Calu3 (cell line): Measurements from ENCODE around the gene TSPO2. TPM values are rescaled to one million over a fixed set of nuclear protein-coding genes. Genes with fewer than 3 reads are reported as not detected.

Experiments
- BruUV-seq: library from RNA; stranded (reverse); fragments of 400-500 nt; replicated peaks from 2 replicates; lab custom pipeline; 2021; lab: Mats Ljungman, UMichigan
- CTCF ChIA-PET: fragments of 300-600 bp; sonication (Branson Sonifier 250); formaldehyde crosslinking; loops from one replicate; lab custom pipeline; 2022; ENCODE audit warnings: antibody characterized with exemption; lab: Charles Lee
- DNase-seq: peaks from one replicate; pipeline ENCODE4 v3.0.0; 2022
- H3K27ac Mint-ChIP-seq: one replicate; pipeline ENCODE4 v1.8.0; 2022; ENCODE audit warnings: mixed read lengths; ENCODE audit not compliant: unreplicated experiment
- H3K27me3 Mint-ChIP-seq: one replicate; pipeline ENCODE4 v1.8.0; 2022; ENCODE audit warnings: mixed read lengths; ENCODE audit not compliant: unreplicated experiment
- H3K36me3 Mint-ChIP-seq: one replicate; pipeline ENCODE4 v1.8.0; 2022; ENCODE audit warnings: mild to moderate bottlenecking, moderate library complexity, mixed read lengths; ENCODE audit not compliant: insufficient read depth, unreplicated experiment
- H3K4me1 Mint-ChIP-seq: one replicate; pipeline ENCODE4 v1.8.0; 2022; ENCODE audit warnings: mild to moderate bottlenecking, low read depth, mixed read lengths; ENCODE audit not compliant: unreplicated experiment
- H3K4me3 Mint-ChIP-seq: one replicate; pipeline ENCODE4 v1.8.0; 2022; ENCODE audit warnings: mild to moderate bottlenecking, low read depth, moderate library complexity, mixed read lengths; ENCODE audit not compliant: unreplicated experiment
- H3K9me3 Mint-ChIP-seq: one replicate; pipeline ENCODE4 v1.8.0; 2022; ENCODE audit warnings: low read depth, mixed read lengths; ENCODE audit not compliant: unreplicated experiment
- intact Hi-C: fragments of 100-400 bp; cut with micrococcal nuclease; formaldehyde crosslinking; loops from one replicate; pipeline ENCODE4 v1.10.0; 2022; ENCODE audit not compliant: unreplicated experiment
- total RNA-seq: library from RNA; stranded (reverse); gene quantifications from 2 replicates; pipeline ENCODE4 v1.2.3, GENCODE V29; 2022
- TF ChIP-seq, protein P1 (sequence below): fragments of 200-600 bp; IDR thresholded peaks from one replicate; pipeline ENCODE4 v1.8.0; 2022; ENCODE audit warnings: antibody characterized with exemption; ENCODE audit not compliant: unreplicated experiment

Gene TSPO2
- total RNA-seq, 1 experiment from 2014 or later = not detected

DNA sequence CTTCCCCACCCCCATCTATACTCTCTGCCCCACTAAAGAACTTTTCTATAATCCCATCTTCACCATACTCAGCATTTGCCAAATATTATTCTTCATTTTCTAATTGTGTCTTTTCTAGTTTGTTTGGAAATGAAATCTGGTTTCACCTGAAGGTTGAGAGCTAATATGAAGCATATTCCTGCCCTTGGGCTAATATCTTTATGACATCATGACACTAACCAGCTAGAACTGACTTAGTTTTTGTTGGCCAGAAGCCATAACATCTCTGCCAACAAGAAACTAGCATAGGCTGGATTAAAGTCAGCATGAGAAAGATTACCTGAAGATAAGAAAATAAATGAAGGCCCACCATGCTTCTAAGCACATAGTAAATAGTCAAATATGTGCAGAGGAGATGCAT lies 20.0 kb upstream of the TSPO2 start:
- Mint-ChIP-seq H3K9me3 (no peaks in the 10 kb centered on the region), H3K4me1 (peaks cover 7% of the 10 kb centered on the region), H3K27ac (no peak overlapping the region), H3K4me3 (no peak overlapping the region), H3K27me3 (no peaks in the 10 kb centered on the region), H3K36me3 (no peaks in the 10 kb centered on the region)
- no TSS peak for BruUV-seq
- no peak for DNase-seq
- TF ChIP-seq, protein P1, sequence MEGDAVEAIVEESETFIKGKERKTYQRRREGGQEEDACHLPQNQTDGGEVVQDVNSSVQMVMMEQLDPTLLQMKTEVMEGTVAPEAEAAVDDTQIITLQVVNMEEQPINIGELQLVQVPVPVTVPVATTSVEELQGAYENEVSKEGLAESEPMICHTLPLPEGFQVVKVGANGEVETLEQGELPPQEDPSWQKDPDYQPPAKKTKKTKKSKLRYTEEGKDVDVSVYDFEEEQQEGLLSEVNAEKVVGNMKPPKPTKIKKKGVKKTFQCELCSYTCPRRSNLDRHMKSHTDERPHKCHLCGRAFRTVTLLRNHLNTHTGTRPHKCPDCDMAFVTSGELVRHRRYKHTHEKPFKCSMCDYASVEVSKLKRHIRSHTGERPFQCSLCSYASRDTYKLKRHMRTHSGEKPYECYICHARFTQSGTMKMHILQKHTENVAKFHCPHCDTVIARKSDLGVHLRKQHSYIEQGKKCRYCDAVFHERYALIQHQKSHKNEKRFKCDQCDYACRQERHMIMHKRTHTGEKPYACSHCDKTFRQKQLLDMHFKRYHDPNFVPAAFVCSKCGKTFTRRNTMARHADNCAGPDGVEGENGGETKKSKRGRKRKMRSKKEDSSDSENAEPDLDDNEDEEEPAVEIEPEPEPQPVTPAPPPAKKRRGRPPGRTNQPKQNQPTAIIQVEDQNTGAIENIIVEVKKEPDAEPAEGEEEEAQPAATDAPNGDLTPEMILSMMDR = no peak
- CTCF ChIA-PET = no interaction called here
- intact Hi-C loops = loop anchor here (2.0 kb wide), 1 partner anchor 127 kb away; no protein-coding TSS in a partner anchor

DNA sequence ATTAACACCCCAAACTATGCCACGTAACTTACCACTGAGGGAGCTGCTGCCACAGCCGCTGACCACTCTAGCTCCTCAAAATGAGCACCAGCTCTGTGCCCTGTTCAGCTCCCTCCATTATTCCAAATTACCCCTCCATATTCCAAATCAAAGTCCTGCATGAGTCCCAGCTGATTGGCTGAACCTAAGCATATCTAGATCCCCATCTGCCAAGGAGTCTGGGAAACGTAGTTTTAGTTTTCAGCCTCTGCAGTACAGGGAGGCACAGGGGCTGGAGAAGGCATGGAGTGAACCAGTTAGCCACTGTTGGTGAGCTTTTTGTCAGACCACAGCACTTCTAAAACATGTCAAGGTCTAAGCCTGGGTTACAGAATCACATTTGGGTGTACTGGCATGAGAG lies 19.2 kb upstream of the TSPO2 start:
- no TSS peak for BruUV-seq
- Mint-ChIP-seq H3K36me3 (no peaks in the 10 kb centered on the region), H3K4me3 (no peak overlapping the region), H3K27ac (no peak overlapping the region), H3K4me1 (peaks cover 14% of the 10 kb centered on the region), H3K27me3 (no peaks in the 10 kb centered on the region), H3K9me3 (no peaks in the 10 kb centered on the region)
- DNase-seq = no peak
- intact Hi-C loops = loop anchor here (2.0 kb wide), 1 partner anchor 128 kb away; no protein-coding TSS in a partner anchor
- CTCF ChIA-PET = no interaction called here
- TF ChIP-seq, protein P1 = no peak

DNA sequence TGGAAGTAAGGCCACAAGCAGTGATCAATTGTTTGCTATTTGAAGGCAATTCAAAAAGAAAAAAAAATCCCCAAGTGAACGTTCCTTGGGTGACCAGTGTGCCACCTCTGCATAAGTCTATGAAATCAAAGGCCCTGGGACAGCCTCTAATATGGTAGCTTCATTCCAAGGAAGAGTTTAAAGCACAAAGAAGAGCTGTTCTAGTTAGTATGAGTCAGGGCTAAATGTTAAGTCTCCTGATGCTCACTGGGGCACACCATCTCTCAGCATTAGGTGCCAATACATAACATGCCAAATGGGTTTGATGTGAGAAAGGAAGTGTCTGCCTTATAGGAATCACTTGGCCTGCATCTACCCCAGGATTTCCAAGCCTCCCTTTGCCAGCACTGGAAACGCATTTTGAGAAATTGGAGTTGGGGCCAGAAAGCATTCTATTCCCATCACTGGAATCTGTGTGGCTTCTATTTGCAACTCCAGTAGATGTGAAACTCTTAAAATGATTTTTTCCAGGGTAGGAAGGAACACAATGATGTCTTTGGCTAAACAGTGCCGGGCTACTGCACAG lies 16.2 kb upstream of the TSPO2 start:
- Mint-ChIP-seq H3K9me3 (no peaks in the 10 kb centered on the region), H3K27me3 (no peaks in the 10 kb centered on the region), H3K4me3 (no peak overlapping the region), H3K27ac (no peak overlapping the region), H3K4me1 (peaks cover 24% of the 10 kb centered on the region), H3K36me3 (no peaks in the 10 kb centered on the region)
- no TSS peak for BruUV-seq
- intact Hi-C loops = loop anchor here (5.0 kb wide), 2 partner anchors 41 to 699 kb away; no protein-coding TSS in a partner anchor
- no peak for DNase-seq
- TF ChIP-seq, protein P1 = no peak
- CTCF ChIA-PET = no interaction called here

DNA sequence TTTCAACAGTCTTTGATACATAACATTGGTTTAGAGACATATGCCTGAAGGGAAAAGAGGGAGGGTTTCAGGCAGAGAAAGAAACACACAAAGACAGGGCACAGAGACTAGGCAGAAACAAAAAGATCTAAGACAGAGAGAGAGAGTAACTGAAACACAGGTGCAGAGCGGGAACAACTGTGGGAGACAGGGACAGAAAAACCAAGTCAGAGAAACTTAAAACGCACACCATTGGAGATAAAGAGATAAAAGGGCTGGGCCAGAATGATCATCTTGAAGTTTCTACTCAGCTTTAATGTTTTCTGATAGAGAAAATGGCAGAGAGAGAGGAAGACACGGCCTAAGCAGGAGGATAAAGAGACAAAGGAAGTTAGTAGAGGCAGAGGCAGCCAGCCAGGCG lies 15.0 kb upstream of the TSPO2 start:
- no peak for DNase-seq
- CTCF ChIA-PET = interaction anchor here (1.1 to 1.5 kb wide), 2 partner anchors 13 to 39 kb away, joined by 5 to 6 read pairs; no protein-coding TSS in a partner anchor
- no peak overlapping the region for H3K4me3 Mint-ChIP-seq
- H3K27me3 Mint-ChIP-seq = no peaks in the 10 kb centered on the region
- no TSS peak for BruUV-seq
- H3K27ac Mint-ChIP-seq = no peak overlapping the region
- intact Hi-C loops = loop anchor here (5.0 kb wide), 2 partner anchors 40 to 700 kb away; no protein-coding TSS in a partner anchor
- H3K36me3 Mint-ChIP-seq = no peaks in the 10 kb centered on the region
- H3K4me1 Mint-ChIP-seq = peaks cover 19% of the 10 kb centered on the region
- no peaks in the 10 kb centered on the region for H3K9me3 Mint-ChIP-seq
- TF ChIP-seq, protein P1 = no peak
